GM23338 (cell line): Measurements from ENCODE around the gene ELOVL2. TPM values are rescaled to one million over a fixed set of nuclear protein-coding genes. Genes with fewer than 3 reads are reported as not detected.

ENCODE experiments used
- ATAC-seq: fragments of 200-7000 bp; cut with Tn5 transposase; 3 replicates; pipeline ENCODE4 v1.9.1; 2020
- DNase-seq: peaks from one replicate; pipeline ENCODE4 v3.0.0-alpha.2; 2015; ENCODE audit warnings: low spot score
- H2AFZ ChIP-seq: fragments of 200-600 bp; sonication (generic); 2 replicates; pipeline ENCODE4 v1.8.0; 2016; ENCODE audit warnings: antibody characterized with exemption, mild to moderate bottlenecking, moderate library complexity
- H3F3A ChIP-seq: fragments of 200-600 bp; sonication (generic); replicated peaks from 2 replicates; pipeline ENCODE4 v1.8.0; 2017; ENCODE audit warnings: antibody characterized with exemption, mixed run types, low read depth
- H3K27ac ChIP-seq: fragments of 200-600 bp; sonication (generic); 2 replicates; pipeline ENCODE4 v1.6.1; 2016; ENCODE audit warnings: low read depth
- H3K27me3 ChIP-seq: fragments of 200-600 bp; sonication (generic); 2 replicates; pipeline ENCODE4 v1.8.0; 2016; ENCODE audit warnings: mild to moderate bottlenecking, mixed run types, moderate library complexity; ENCODE audit not compliant: insufficient read depth
- H3K36me3 ChIP-seq: fragments of 200-600 bp; sonication (generic); 2 replicates; pipeline ENCODE4 v1.8.0; 2016; ENCODE audit warnings: mild to moderate bottlenecking; ENCODE audit not compliant: insufficient read depth
- H3K4me1 ChIP-seq: fragments of 200-600 bp; sonication (generic); 2 replicates; pipeline ENCODE4 v1.8.0; 2016; ENCODE audit warnings: mild to moderate bottlenecking, moderate library complexity; ENCODE audit not compliant: insufficient read depth
- H3K4me2 ChIP-seq: fragments of 200-600 bp; sonication (generic); 2 replicates; pipeline ENCODE4 v1.7.1; 2017; ENCODE audit warnings: mixed run types
- H3K4me3 ChIP-seq: fragments of 200-600 bp; sonication (generic); 2 replicates; pipeline ENCODE4 v1.6.1; 2016; ENCODE audit warnings: mixed run types
- H3K79me2 ChIP-seq: fragments of 200-600 bp; sonication (generic); replicated peaks from 2 replicates; pipeline ENCODE4 v1.8.0; 2017; ENCODE audit warnings: mild to moderate bottlenecking; ENCODE audit not compliant: insufficient read depth
- H3K9me2 ChIP-seq: fragments of 200-600 bp; sonication (generic); 2 replicates; pipeline ENCODE4 v1.8.0; 2017; ENCODE audit not compliant: insufficient read depth
- H4K20me1 ChIP-seq: fragments of 200-600 bp; sonication (generic); replicated peaks from 2 replicates; pipeline ENCODE4 v1.8.0; 2017; ENCODE audit warnings: mild to moderate bottlenecking; ENCODE audit not compliant: insufficient read depth
- H3K27ac Mint-ChIP-seq: 2 replicates; pipeline ENCODE4 v1.8.0; 2020; ENCODE audit warnings: inconsistent platforms, mild to moderate bottlenecking, moderate library complexity, mixed read lengths
- H3K27me3 Mint-ChIP-seq: 3 replicates; pipeline ENCODE4 v1.8.0; 2022; ENCODE audit warnings: low read depth, mild to moderate bottlenecking, moderate library complexity, mixed read lengths, inconsistent platforms; ENCODE audit not compliant: insufficient read depth, poor library complexity
- H3K36me3 Mint-ChIP-seq: 3 replicates; pipeline ENCODE4 v1.8.0; 2021; ENCODE audit warnings: low read depth, mild to moderate bottlenecking, inconsistent platforms, moderate library complexity, mixed read lengths
- H3K4me1 Mint-ChIP-seq: 3 replicates; pipeline ENCODE4 v1.8.0; 2020; ENCODE audit warnings: mild to moderate bottlenecking, inconsistent platforms, mixed read lengths
- H3K4me3 Mint-ChIP-seq: 3 replicates; pipeline ENCODE4 v1.8.0; 2021; ENCODE audit warnings: moderate library complexity, mild to moderate bottlenecking, inconsistent platforms, mixed read lengths
- H3K9me3 Mint-ChIP-seq: 3 replicates; pipeline ENCODE4 v1.8.0; 2020; ENCODE audit warnings: moderate library complexity, mild to moderate bottlenecking, inconsistent platforms, mixed read lengths
- CREB1 ChIP-seq: fragments of 250-450 bp; sonication (Bioruptor Pico); IDR thresholded peaks from 2 replicates; pipeline ENCODE4 v1.5.0; 2020; ENCODE audit warnings: low read depth, mild to moderate bottlenecking, moderate library complexity
- EZH2 ChIP-seq: fragments of 200-600 bp; sonication (generic); IDR thresholded peaks from one replicate; pipeline ENCODE4 v1.8.0; 2017; ENCODE audit warnings: antibody characterized with exemption, mild to moderate bottlenecking, low read depth; ENCODE audit not compliant: unreplicated experiment
- EZH2phosphoT487 ChIP-seq: fragments of 200-600 bp; sonication (generic); IDR thresholded peaks from one replicate; pipeline ENCODE4 v1.8.1; 2018; ENCODE audit warnings: antibody characterized with exemption; ENCODE audit not compliant: unreplicated experiment
- JUNB ChIP-seq: IDR thresholded peaks from one replicate; pipeline ENCODE4 v1.6.1; 2016; ENCODE audit warnings: antibody characterized with exemption; ENCODE audit not compliant: unreplicated experiment
- NANOG ChIP-seq: IDR thresholded peaks from 2 replicates; pipeline ENCODE4 v1.6.1; 2016; ENCODE audit warnings: antibody characterized with exemption, borderline replicate concordance
- POLR2AphosphoS5 ChIP-seq: IDR thresholded peaks from 2 replicates; pipeline ENCODE4 v1.6.1; 2016; ENCODE audit warnings: antibody characterized with exemption, low read depth
- STAT1 ChIP-seq: IDR thresholded peaks from one replicate; pipeline ENCODE4 v1.6.1; 2016; ENCODE audit warnings: antibody characterized with exemption; ENCODE audit not compliant: unreplicated experiment
- ZNF114 ChIP-seq: fragments of 250-450 bp; sonication (Bioruptor Pico); IDR thresholded peaks from 2 replicates; pipeline ENCODE4 v1.5.0; 2020; ENCODE audit warnings: mild to moderate bottlenecking, moderate library complexity
- ZNF331 ChIP-seq: fragments of 250-450 bp; sonication (Bioruptor Pico); IDR thresholded peaks from 2 replicates; pipeline ENCODE4 v1.5.0; 2020; ENCODE audit warnings: low read depth, mild to moderate bottlenecking, moderate library complexity
- polyA plus RNA-seq: library from polyadenylated mRNA; unstranded; fragments of >200 nt; fragmentation: Nextera tagmentation; extraction: Ambion mirVana; gene quantifications from 2 replicates; pipeline ENCODE4 v1.2.1, GENCODE V29; 2016
- total RNA-seq: library from RNA; depleted of rRNA; stranded (reverse); fragments of >200 nt; shearing (Covaris generic); gene quantifications from 2 replicates; pipeline ENCODE4 v1.2.3, GENCODE V29; 2014
- TF ChIP-seq, protein P1 (sequence below): IDR thresholded peaks from 2 replicates; pipeline ENCODE4 v1.6.1; 2016; ENCODE audit warnings: antibody characterized with exemption
- TF ChIP-seq, protein P2 (sequence below), 2 experiments: fragments of 200-600 bp in 1 of 2; sonication (generic) in 1 of 2; conservative IDR thresholded peaks; 2 replicates each; pipeline versions ENCODE4 v1.5.1 to v1.6.1; 2016 to 2017; ENCODE audit warnings: antibody characterized with exemption in 2 of 2, low read depth in 2 of 2, mild to moderate bottlenecking in 2 of 2, moderate library complexity in 1 of 2
- TF ChIP-seq, protein P3 (sequence below): fragments of 250-450 bp; sonication (Bioruptor Pico); IDR thresholded peaks from 2 replicates; pipeline ENCODE4 v1.5.0; 2020; ENCODE audit warnings: mild to moderate bottlenecking, moderate library complexity
- TF ChIP-seq, protein P4 (sequence below): IDR thresholded peaks from one replicate; pipeline ENCODE4 v1.6.1; 2018; ENCODE audit warnings: antibody characterized with exemption; ENCODE audit not compliant: unreplicated experiment

The ELOVL2 gene
- total and polyA plus RNA-seq, 2 experiments from 2014 or later = 1.2 to 1.6 TPM

DNA sequence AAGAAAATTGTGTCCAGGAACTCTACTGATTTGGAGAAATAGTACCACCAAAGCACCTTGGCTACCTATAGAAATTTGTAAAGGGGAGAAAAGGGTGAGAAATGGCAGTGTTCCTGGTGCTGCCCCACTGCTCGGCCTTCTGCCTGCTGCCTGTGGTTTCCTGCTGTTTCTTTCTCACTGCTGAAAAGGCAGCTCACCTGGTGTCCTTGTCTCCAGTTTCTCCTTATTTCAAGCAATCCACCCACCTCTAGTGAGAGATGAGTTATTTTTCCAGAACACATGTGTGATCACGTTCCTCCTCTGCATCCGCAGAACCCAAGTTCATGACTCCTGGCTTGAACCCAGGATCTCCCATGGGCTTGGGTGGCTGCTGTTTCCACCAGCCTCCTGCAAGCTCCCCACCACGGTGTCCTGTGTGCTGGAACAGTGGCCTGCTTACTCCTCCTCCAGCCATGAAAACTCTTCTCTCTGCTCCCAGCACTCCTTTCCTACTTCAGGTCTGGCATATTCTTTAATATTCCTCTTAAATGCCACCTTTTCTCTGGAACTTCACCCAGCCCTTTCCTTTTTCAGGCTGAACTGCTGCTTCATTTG is 48.9 kb downstream of the ELOVL2 start:
- no peak overlapping the region for H3K4me3 Mint-ChIP-seq
- peaks cover 23% of the 10 kb centered on the region for H3K4me1 Mint-ChIP-seq
- H3F3A ChIP-seq = no peaks in the 10 kb centered on the region; the same call in 1 of the 2 replicates
- H3K79me2 ChIP-seq = no peaks in the 10 kb centered on the region
- no peaks in the 10 kb centered on the region for H3K9me3 Mint-ChIP-seq
- no peaks in the 10 kb centered on the region for H3K9me2 ChIP-seq
- H3K4me2 ChIP-seq = peak overlapping the region; percentile 50
- H2AFZ ChIP-seq = peak overlapping the region; percentile 60; the same call in 1 of the 2 replicates
- no peak overlapping the region for H3K27ac Mint-ChIP-seq
- H3K27me3 ChIP-seq = no peaks in the 10 kb centered on the region
- H3K27ac ChIP-seq = no peak overlapping the region
- DNase-seq (no peak), ATAC-seq (peak; percentile 88)
- no peaks in the 10 kb centered on the region for H3K36me3 Mint-ChIP-seq
- H3K27me3 Mint-ChIP-seq = peaks cover 3% of the 10 kb centered on the region
- peaks cover 13% of the 10 kb centered on the region for H3K4me1 ChIP-seq
- TF ChIP-seq STAT1 = no peak
- no peak for TF ChIP-seq ZNF114 (CRISPR knock-in tag)
- TF ChIP-seq, protein P1, sequence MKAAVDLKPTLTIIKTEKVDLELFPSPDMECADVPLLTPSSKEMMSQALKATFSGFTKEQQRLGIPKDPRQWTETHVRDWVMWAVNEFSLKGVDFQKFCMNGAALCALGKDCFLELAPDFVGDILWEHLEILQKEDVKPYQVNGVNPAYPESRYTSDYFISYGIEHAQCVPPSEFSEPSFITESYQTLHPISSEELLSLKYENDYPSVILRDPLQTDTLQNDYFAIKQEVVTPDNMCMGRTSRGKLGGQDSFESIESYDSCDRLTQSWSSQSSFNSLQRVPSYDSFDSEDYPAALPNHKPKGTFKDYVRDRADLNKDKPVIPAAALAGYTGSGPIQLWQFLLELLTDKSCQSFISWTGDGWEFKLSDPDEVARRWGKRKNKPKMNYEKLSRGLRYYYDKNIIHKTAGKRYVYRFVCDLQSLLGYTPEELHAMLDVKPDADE = no peak
- TF ChIP-seq ZNF331 (CRISPR knock-in tag) = no peak
- TF ChIP-seq, protein P2, sequence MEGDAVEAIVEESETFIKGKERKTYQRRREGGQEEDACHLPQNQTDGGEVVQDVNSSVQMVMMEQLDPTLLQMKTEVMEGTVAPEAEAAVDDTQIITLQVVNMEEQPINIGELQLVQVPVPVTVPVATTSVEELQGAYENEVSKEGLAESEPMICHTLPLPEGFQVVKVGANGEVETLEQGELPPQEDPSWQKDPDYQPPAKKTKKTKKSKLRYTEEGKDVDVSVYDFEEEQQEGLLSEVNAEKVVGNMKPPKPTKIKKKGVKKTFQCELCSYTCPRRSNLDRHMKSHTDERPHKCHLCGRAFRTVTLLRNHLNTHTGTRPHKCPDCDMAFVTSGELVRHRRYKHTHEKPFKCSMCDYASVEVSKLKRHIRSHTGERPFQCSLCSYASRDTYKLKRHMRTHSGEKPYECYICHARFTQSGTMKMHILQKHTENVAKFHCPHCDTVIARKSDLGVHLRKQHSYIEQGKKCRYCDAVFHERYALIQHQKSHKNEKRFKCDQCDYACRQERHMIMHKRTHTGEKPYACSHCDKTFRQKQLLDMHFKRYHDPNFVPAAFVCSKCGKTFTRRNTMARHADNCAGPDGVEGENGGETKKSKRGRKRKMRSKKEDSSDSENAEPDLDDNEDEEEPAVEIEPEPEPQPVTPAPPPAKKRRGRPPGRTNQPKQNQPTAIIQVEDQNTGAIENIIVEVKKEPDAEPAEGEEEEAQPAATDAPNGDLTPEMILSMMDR (conservative IDR thresholded peaks at IDR 0.05; ENCODE audit: low read depth in 2 of 2) = no peak
- TF ChIP-seq, protein P3, sequence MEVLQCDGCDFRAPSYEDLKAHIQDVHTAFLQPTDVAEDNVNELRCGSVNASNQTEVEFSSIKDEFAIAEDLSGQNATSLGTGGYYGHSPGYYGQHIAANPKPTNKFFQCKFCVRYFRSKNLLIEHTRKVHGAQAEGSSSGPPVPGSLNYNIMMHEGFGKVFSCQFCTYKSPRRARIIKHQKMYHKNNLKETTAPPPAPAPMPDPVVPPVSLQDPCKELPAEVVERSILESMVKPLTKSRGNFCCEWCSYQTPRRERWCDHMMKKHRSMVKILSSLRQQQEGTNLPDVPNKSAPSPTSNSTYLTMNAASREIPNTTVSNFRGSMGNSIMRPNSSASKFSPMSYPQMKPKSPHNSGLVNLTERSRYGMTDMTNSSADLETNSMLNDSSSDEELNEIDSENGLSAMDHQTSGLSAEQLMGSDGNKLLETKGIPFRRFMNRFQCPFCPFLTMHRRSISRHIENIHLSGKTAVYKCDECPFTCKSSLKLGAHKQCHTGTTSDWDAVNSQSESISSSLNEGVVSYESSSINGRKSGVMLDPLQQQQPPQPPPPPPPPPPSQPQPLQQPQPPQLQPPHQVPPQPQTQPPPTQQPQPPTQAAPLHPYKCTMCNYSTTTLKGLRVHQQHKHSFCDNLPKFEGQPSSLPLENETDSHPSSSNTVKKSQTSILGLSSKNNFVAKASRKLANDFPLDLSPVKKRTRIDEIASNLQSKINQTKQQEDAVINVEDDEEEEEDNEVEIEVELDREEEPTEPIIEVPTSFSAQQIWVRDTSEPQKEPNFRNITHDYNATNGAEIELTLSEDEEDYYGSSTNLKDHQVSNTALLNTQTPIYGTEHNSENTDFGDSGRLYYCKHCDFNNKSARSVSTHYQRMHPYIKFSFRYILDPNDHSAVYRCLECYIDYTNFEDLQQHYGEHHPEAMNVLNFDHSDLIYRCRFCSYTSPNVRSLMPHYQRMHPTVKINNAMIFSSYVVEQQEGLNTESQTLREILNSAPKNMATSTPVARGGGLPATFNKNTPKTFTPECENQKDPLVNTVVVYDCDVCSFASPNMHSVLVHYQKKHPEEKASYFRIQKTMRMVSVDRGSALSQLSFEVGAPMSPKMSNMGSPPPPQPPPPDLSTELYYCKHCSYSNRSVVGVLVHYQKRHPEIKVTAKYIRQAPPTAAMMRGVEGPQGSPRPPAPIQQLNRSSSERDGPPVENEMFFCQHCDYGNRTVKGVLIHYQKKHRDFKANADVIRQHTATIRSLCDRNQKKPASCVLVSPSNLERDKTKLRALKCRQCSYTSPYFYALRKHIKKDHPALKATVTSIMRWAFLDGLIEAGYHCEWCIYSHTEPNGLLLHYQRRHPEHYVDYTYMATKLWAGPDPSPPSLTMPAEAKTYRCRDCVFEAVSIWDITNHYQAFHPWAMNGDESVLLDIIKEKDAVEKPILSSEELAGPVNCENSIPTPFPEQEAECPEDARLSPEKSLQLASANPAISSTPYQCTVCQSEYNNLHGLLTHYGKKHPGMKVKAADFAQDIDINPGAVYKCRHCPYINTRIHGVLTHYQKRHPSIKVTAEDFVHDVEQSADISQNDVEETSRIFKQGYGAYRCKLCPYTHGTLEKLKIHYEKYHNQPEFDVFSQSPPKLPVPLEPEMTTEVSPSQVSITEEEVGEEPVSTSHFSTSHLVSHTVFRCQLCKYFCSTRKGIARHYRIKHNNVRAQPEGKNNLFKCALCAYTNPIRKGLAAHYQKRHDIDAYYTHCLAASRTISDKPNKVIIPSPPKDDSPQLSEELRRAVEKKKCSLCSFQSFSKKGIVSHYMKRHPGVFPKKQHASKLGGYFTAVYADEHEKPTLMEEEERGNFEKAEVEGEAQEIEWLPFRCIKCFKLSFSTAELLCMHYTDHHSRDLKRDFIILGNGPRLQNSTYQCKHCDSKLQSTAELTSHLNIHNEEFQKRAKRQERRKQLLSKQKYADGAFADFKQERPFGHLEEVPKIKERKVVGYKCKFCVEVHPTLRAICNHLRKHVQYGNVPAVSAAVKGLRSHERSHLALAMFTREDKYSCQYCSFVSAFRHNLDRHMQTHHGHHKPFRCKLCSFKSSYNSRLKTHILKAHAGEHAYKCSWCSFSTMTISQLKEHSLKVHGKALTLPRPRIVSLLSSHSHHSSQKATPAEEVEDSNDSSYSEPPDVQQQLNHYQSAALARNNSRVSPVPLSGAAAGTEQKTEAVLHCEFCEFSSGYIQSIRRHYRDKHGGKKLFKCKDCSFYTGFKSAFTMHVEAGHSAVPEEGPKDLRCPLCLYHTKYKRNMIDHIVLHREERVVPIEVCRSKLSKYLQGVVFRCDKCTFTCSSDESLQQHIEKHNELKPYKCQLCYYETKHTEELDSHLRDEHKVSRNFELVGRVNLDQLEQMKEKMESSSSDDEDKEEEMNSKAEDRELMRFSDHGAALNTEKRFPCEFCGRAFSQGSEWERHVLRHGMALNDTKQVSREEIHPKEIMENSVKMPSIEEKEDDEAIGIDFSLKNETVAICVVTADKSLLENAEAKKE (CRISPR knock-in tag) = no peak
- TF ChIP-seq POLR2AphosphoS5 = no peak
- no peak for TF ChIP-seq EZH2phosphoT487
- TF ChIP-seq JUNB = no peak
- TF ChIP-seq CREB1 (CRISPR knock-in tag) = no peak
- TF ChIP-seq NANOG = no peak
- TF ChIP-seq, protein P4, sequence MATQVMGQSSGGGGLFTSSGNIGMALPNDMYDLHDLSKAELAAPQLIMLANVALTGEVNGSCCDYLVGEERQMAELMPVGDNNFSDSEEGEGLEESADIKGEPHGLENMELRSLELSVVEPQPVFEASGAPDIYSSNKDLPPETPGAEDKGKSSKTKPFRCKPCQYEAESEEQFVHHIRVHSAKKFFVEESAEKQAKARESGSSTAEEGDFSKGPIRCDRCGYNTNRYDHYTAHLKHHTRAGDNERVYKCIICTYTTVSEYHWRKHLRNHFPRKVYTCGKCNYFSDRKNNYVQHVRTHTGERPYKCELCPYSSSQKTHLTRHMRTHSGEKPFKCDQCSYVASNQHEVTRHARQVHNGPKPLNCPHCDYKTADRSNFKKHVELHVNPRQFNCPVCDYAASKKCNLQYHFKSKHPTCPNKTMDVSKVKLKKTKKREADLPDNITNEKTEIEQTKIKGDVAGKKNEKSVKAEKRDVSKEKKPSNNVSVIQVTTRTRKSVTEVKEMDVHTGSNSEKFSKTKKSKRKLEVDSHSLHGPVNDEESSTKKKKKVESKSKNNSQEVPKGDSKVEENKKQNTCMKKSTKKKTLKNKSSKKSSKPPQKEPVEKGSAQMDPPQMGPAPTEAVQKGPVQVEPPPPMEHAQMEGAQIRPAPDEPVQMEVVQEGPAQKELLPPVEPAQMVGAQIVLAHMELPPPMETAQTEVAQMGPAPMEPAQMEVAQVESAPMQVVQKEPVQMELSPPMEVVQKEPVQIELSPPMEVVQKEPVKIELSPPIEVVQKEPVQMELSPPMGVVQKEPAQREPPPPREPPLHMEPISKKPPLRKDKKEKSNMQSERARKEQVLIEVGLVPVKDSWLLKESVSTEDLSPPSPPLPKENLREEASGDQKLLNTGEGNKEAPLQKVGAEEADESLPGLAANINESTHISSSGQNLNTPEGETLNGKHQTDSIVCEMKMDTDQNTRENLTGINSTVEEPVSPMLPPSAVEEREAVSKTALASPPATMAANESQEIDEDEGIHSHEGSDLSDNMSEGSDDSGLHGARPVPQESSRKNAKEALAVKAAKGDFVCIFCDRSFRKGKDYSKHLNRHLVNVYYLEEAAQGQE = no peak
- TF ChIP-seq EZH2 = no peak
- no peaks in the 10 kb centered on the region for H3K36me3 ChIP-seq
- no peaks in the 10 kb centered on the region for H4K20me1 ChIP-seq
- H3K4me3 ChIP-seq = no peak overlapping the region
